Spinal cord (tissue), 10 donors: ENCODE measurements around the gene FOXP1. TPM values are rescaled to one million over a fixed set of nuclear protein-coding genes. Genes with fewer than 3 reads are reported as not detected.

Experiments
- DNase-seq, 6 donors: peaks; one replicate each; pipeline versions ENCODE4 v3.0.0 to v3.0.0-alpha.2; 2013 to 2015; ENCODE audit warnings: low spot score in 6 of 6, low read depth in 4 of 6
- H3K27ac ChIP-seq: one replicate; pipeline ENCODE4 v1.5.1; 2013; ENCODE audit warnings: low read depth, low read length, control low read depth
- H3K27me3 ChIP-seq: one replicate; pipeline ENCODE4 v1.6.1; 2013; ENCODE audit warnings: low read length; ENCODE audit not compliant: control insufficient read depth, insufficient read depth
- H3K36me3 ChIP-seq: one replicate; pipeline ENCODE4 v1.6.1; 2013; ENCODE audit warnings: low read length; ENCODE audit not compliant: control insufficient read depth, insufficient read depth
- H3K4me1 ChIP-seq: one replicate; pipeline ENCODE4 v1.6.1; 2013; ENCODE audit warnings: low read length; ENCODE audit not compliant: control insufficient read depth, insufficient read depth
- H3K4me3 ChIP-seq: one replicate; pipeline ENCODE4 v1.5.1; 2013; ENCODE audit warnings: low read depth, low read length, control low read depth
- H3K9me3 ChIP-seq: one replicate; pipeline ENCODE4 v1.6.1; 2013; ENCODE audit warnings: low read length; ENCODE audit not compliant: control insufficient read depth, insufficient read depth
- WGBS: methylation state at CpG from one replicate; pipeline ENCODE4 v1.1.5; 2013; ENCODE audit warnings: missing lambda C conversion rate; ENCODE audit not compliant: insufficient coverage; 5-methylcytosine and 5-hydroxymethylcytosine counted together
- polyA plus RNA-seq, 2 donors: library from polyadenylated mRNA; unstranded; fragments of 120-200 nt; gene quantifications; one replicate each; pipeline ENCODE4 v1.2.1, GENCODE V29; 2013; ENCODE audit not compliant: insufficient read length in 2 of 2
- total RNA-seq, 2 donors: library from RNA; depleted of rRNA in 1 of 2; stranded (reverse); fragments of 120-200 nt in 1 of 2; fragments of >200 nt in 1 of 2; gene quantifications; one replicate each; pipeline versions ENCODE4 v1.2.3 to v1.2.4, GENCODE V29; 2013 to 2014
- donor health status: healthy.

FOXP1 gene
- total and polyA plus RNA-seq, 4 donors: 27.4 to 118 (median 66.1) TPM

DNA sequence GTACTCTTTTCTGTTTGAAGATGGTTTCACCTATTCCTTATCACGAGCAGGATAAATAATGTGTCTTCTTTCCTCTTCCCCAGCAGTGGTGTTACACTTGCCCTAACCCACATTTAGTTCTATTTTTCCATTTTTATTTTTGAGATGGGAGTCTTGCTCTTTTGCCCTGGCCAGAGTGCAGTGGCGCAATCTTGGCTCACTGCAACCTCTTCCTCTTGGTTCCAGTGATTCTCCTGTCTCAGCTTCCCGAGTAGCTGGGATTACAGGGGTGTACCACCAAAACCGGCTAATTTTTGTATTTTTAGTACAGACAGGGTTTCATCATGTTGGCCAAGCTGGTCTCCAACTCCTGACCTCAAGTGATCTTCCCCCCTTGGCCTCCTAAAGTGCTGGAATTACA lies 372.4 kb downstream of the FOXP1 start:
- DNase-seq: no peak
- no peaks in the 10 kb centered on the region for H3K36me3 ChIP-seq
- no peak overlapping the region for H3K27ac ChIP-seq
- H3K4me1 ChIP-seq: peaks cover 6% of the 10 kb centered on the region
- no peaks in the 10 kb centered on the region for H3K9me3 ChIP-seq
- 100% methylated on average over 2 of the region's 4 CpGs for WGBS
- H3K4me3 ChIP-seq: no peak overlapping the region
- H3K27me3 ChIP-seq: no peaks in the 10 kb centered on the region

DNA sequence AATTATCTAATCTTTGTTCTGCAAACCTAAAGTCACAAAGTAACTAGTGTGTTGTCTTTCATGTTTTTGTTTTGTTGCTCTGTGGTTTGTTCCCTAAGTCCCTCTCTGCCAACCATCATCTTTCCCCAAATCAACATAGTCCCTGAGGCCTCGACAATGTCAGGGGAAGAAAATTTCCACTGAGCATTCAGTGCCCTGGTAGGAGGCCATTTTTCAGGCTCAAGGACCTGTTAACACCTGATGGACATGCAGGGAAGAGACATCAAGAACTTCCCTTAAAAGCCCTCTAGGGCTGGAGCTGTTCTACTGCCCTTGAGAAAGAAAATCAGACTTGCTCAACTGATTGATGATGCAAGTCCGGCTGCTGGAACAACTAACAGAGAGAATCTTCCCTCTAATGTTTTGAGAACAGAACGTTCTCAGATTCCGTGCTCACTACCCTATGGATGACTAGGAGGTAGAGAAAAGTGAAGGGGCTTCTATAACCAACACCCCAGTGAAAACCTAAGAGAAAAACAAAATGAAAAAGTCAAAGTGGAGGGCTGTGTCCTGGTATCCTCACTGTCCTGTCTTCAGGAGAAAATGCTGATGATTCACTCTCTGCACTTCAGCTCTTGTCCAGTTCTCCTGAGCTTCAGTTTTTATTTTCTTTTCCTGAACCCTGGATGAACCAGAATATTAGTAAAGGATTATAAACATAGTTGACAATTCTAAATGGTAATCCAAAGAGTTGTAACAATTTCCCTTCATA lies 373.1 kb downstream of the FOXP1 start:
- peaks cover 6% of the 10 kb centered on the region for H3K4me1 ChIP-seq
- no peak overlapping the region for H3K27ac ChIP-seq

DNA sequence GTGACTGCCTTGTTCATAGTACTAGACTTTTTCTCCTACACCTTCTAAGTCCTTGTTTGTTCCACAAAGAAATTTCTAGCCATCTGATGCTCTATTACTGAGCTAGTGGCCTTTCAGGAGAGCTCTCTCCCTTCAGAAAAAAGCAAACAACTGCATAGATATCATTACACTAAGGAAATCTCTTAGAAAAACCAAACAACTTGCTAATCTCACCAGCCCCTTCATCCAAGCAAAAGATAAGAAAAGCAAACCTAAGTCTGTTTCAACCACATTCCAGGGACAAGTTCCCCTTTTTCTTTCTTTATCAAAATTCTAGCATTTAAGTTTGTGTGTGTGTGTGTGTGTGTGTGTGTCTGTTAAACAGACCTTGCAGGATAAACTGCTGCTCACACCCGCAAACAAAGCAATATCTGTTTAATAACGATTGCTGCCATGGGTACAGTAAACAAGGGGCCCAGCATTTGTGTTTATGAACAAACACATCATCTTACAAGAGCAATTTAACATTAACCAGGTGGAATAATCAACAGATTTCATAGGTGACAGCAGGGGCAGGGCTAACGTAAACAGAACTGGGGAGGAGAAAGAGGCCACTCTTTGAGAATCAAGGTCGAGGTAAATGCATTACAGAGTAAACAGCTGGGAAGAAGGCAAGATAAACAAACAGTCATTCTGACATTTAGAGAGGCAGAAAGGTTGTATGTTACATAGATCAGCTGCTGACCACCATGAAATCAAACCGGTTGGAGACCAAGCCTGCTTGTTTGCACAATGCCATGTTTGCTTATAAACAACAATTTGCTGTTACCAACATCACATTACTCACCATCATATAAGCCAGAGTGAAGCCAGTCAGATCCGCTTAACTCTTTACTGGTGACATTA lies 375.1 kb downstream of the FOXP1 start:
- H3K36me3 ChIP-seq: no peaks in the 10 kb centered on the region
- WGBS: 53% methylated on average over 3 of the region's 6 CpGs
- H3K4me3 ChIP-seq: no peak overlapping the region
- peaks cover 6% of the 10 kb centered on the region for H3K4me1 ChIP-seq
- DNase-seq: peak in 1 of 6 donors; percentile 71
- H3K27ac ChIP-seq: no peak overlapping the region
- H3K9me3 ChIP-seq: no peaks in the 10 kb centered on the region
- H3K27me3 ChIP-seq: no peaks in the 10 kb centered on the region

More for the DNA sequence above, 373.1 kb downstream of the FOXP1 start:
- no peaks in the 10 kb centered on the region for H3K36me3 ChIP-seq
- WGBS: no CpG with 5 or more reads among the region's 4 CpGs
- H3K4me3 ChIP-seq: no peak overlapping the region
- no peaks in the 10 kb centered on the region for H3K9me3 ChIP-seq
- H3K27me3 ChIP-seq: no peaks in the 10 kb centered on the region
- no peak for DNase-seq

DNA sequence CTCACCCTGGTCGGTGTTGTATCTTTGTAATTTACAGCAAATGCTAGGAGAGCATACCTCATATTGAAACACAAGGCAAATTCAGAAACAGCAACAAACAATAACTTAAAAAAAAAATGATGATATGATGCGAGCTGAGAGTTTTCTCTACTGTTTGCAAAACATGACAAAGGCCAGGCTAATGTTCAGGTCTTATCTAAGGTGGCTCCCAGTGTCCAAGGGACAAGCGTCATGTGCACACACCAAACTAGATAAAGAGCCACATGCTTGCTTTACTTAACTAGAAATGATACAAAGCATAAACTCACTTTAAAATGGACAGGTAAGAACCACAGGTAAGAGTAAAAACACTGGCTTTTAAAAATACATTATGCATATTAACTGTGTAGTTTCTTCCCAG lies 375.9 kb downstream of the FOXP1 start:
- Histone ChIP-seq H3K36me3 (no peaks in the 10 kb centered on the region), H3K27me3 (no peaks in the 10 kb centered on the region), H3K27ac (no peak overlapping the region), H3K4me1 (peaks cover 6% of the 10 kb centered on the region), H3K9me3 (no peaks in the 10 kb centered on the region), H3K4me3 (no peak overlapping the region)
- no peak for DNase-seq
- 78% methylated on average over 1 of the region's 3 CpGs for WGBS

DNA sequence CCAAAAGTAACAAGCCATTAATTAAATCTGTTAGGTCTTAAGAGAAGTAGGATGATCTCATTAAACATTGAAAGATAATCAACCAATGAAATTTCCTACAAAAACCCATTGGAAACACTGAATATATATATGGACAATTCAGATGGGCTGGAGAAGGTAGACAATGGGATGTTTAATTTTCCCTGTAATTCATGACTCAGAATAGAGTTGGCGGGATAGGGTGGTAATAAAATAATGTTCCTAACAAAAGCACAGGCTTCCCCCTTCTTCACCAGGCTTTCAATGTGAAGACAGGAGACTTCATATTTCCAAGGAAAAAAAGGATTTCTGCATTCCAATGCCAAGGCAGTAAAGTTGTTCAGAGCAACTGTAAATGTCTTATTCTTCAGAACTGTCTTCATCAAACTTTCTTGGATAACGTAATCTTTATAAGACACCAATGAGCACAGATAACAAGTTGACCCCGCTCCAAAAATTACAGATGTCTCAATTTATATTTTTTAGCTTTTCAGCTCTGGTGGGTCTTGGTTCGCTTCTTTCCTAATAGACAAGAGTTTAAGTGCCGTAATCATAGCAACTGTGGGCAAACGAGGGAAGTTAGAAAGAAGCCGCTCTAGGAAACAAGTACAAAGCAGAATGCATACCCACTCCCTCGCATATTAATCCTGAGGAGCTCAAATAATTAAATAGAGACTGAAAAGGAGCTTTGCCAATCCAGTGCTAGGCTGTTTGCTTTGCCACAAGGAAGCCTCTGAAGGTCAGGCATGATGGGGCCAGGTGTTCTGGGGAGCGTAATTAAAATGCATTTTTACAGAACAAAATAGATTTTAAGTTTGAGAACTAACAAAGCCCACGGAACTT lies 377.0 kb downstream of the FOXP1 start:
- Histone ChIP-seq H3K27ac (peak overlapping the region; percentile 50), H3K36me3 (no peaks in the 10 kb centered on the region), H3K27me3 (no peaks in the 10 kb centered on the region), H3K9me3 (no peaks in the 10 kb centered on the region), H3K4me3 (peak overlapping the region; percentile 2), H3K4me1 (peaks cover 6% of the 10 kb centered on the region)
- DNase-seq: peak in 2 of 6 donors; percentile 53 to 74
- WGBS: no CpG with 5 or more reads among the region's 10 CpGs

DNA sequence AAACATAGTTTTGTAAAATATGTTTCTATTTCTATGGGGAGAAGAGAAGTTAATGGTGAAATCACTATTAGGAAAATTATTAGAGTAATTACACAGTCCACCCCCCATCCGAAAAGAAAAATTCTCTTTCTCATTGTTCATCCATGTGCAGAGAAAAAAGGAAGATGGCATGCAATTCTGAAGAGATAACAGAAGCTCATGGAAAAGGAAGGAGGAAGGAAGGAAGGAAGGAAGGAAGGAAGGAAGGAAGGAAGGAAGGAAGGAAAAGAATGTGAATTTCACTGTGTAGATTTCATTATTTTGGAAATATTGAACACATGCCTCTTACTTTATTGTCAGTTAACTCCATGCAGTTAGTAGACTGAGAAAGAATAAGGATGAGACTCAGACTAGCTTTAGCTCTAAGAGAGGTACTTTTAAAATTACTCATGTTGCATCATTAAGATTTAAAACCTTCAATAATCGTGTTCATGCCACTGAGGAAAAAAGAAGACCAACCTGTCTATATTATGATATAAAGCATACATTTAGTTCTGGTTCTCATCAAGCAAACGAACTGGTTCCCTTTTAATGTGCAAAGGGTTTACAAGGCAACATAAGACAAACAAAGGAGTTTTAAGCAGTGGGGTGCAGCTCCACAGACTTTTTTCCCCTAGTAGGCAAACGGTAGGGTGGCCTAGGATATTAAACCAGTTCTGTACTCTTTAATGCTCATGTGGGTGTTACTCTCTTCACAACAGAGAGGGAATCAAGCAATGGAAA lies 379.6 kb downstream of the FOXP1 start:
- Histone ChIP-seq H3K9me3 (no peaks in the 10 kb centered on the region), H3K4me3 (no peak overlapping the region), H3K27ac (no peak overlapping the region), H3K27me3 (no peaks in the 10 kb centered on the region), H3K4me1 (peaks cover 9% of the 10 kb centered on the region), H3K36me3 (no peaks in the 10 kb centered on the region)
- no peak for DNase-seq
- WGBS: no CpG with 5 or more reads among the region's 4 CpGs

DNA sequence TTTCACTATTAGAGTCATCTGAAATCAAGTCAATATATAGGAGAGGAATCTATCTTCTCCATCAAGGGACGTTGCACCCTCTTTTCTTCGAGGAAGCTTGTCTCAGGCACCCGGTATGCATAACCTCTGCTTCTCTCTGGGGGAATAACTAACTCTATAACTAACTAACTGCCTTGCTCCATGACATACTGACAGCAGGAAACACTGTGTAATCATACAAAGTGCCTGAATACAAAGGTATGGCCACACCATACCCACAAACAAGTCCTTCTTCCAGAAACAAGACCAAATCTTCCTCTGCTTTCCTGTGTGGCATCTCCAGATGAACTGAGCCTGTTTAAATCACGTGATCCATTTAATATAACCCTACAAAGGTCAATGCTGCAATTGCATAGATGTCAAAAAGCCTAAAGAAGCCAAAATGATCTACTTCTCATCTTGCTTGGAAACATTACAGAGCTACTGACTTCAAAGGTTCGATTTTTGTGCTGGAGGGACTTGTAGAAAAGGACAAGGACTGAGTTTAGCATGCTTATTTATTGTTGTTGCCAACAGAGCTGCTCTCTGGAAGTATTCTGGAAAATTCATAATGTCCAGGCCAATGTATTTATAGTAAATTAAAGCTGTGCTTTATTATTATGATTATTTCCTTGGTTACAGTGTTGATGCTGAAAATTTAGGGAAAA lies 380.5 kb downstream of the FOXP1 start:
- Histone ChIP-seq H3K27me3 (no peaks in the 10 kb centered on the region), H3K4me1 (peaks cover 9% of the 10 kb centered on the region), H3K4me3 (no peak overlapping the region), H3K36me3 (no peaks in the 10 kb centered on the region), H3K27ac (no peak overlapping the region), H3K9me3 (no peaks in the 10 kb centered on the region)
- no peak for DNase-seq
- 80% methylated on average over 4 of the region's 5 CpGs for WGBS

DNA sequence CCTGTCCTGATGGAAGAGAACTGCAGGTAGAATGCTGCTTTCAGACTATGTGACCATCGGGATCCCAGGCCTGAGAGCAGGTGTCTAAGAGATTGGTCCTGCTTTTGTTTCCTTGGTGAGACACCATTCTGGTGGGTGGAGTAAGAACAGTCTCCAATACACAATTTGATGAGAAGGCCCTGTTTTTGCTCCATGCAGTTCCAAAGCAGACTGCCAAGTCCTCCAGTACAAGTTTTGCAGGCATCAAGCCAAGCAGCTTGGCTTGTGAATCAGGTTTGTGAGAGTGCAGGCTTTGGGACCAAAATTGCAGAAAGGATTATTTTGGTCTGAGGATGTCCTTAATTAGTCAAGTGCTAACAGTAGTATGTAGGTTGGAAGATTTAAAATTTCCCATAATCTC lies 381.6 kb downstream of the FOXP1 start:
- no peaks in the 10 kb centered on the region for H3K9me3 ChIP-seq
- no peaks in the 10 kb centered on the region for H3K36me3 ChIP-seq
- peaks cover 4% of the 10 kb centered on the region for H3K4me1 ChIP-seq
- DNase-seq: peak in 5 of 6 donors; percentile 53 to 96 (median 71)
- no peaks in the 10 kb centered on the region for H3K27me3 ChIP-seq
- 11% methylated on average over 1 of the region's 1 CpG for WGBS
- no peak overlapping the region for H3K27ac ChIP-seq
- H3K4me3 ChIP-seq: no peak overlapping the region
